Hepatocyte (in vitro differentiated cells): ENCODE data around the gene CYB5R3. TPM values are rescaled to one million over a fixed set of nuclear protein-coding genes. Genes with fewer than 3 reads are reported as not detected.

ENCODE experiments used
- DNase-seq: peaks from one replicate; pipeline ENCODE4 v3.0.0-alpha.2; 2016; ENCODE audit warnings: low spot score
- H2AFZ ChIP-seq: fragments of 200-600 bp; sonication (generic); 2 replicates; pipeline ENCODE4 v1.6.0; 2016; ENCODE audit warnings: antibody characterized with exemption, mild to moderate bottlenecking
- H3K27ac ChIP-seq: fragments of 200-600 bp; sonication (generic); 2 replicates; pipeline ENCODE4 v1.5.1; 2016; ENCODE audit warnings: mild to moderate bottlenecking
- H3K27me3 ChIP-seq: fragments of 200-600 bp; sonication (generic); 2 replicates; pipeline ENCODE4 v1.6.1; 2016
- H3K36me3 ChIP-seq: fragments of 200-600 bp; sonication (generic); replicated peaks from 2 replicates; pipeline ENCODE4 v1.5.1; 2016; ENCODE audit warnings: low read depth; ENCODE audit not compliant: insufficient read depth
- H3K4me1 ChIP-seq: fragments of 200-600 bp; sonication (generic); 2 replicates; pipeline ENCODE4 v1.5.1; 2016; ENCODE audit warnings: mild to moderate bottlenecking, moderate library complexity; ENCODE audit not compliant: insufficient read depth
- H3K4me2 ChIP-seq: fragments of 200-600 bp; sonication (generic); 2 replicates; pipeline ENCODE4 v1.6.0; 2016
- H3K4me3 ChIP-seq: fragments of 200-600 bp; sonication (generic); 2 replicates; pipeline ENCODE4 v1.5.1; 2016; ENCODE audit warnings: mild to moderate bottlenecking
- H3K79me2 ChIP-seq: fragments of 200-600 bp; sonication (generic); 2 replicates; pipeline ENCODE4 v1.6.0; 2017; ENCODE audit warnings: mild to moderate bottlenecking
- H3K9me2 ChIP-seq: fragments of 200-600 bp; sonication (generic); replicated peaks from 2 replicates; pipeline ENCODE4 v1.6.0; 2017; ENCODE audit warnings: mild to moderate bottlenecking; ENCODE audit not compliant: insufficient read depth
- H3K9me3 ChIP-seq: fragments of 200-600 bp; sonication (generic); 2 replicates; pipeline ENCODE4 v1.5.1; 2016; ENCODE audit warnings: low read depth, mild to moderate bottlenecking
- H4K20me1 ChIP-seq: fragments of 200-600 bp; sonication (generic); 2 replicates; pipeline ENCODE4 v1.6.0; 2016; ENCODE audit warnings: mild to moderate bottlenecking; ENCODE audit not compliant: insufficient read depth, poor library complexity, severe bottlenecking
- EZH2 ChIP-seq: fragments of 200-600 bp; sonication (generic); IDR thresholded peaks from 2 replicates; pipeline ENCODE4 v1.6.1; 2016; ENCODE audit warnings: antibody characterized with exemption, mild to moderate bottlenecking, borderline replicate concordance
- EZH2phosphoT487 ChIP-seq: fragments of 200-600 bp; sonication (generic); IDR thresholded peaks from one replicate; pipeline ENCODE4 v1.6.1; 2018; ENCODE audit warnings: antibody characterized with exemption, mild to moderate bottlenecking, low read depth, moderate library complexity; ENCODE audit not compliant: unreplicated experiment, severe bottlenecking
- WGBS: methylation state at CpG from one replicate; pipeline ENCODE4 v1.1.6; 2016; ENCODE audit warnings: low lambda C conversion rate; ENCODE audit errors: missing lambda C conversion rate; 5-methylcytosine and 5-hydroxymethylcytosine counted together
- polyA plus RNA-seq: library from polyadenylated mRNA; unstranded; fragments of >200 nt; fragmentation: Nextera tagmentation; extraction: Ambion mirVana; gene quantifications from 2 replicates; pipeline ENCODE4 v1.2.1, GENCODE V29; 2016
- total RNA-seq: library from RNA; depleted of rRNA; stranded (reverse); fragments of >200 nt; gene quantifications from 2 replicates; pipeline ENCODE4 v1.2.3, GENCODE V29; 2014
- TF ChIP-seq, protein P1 (sequence below): fragments of 200-600 bp; sonication (generic); IDR thresholded peaks from 2 replicates; pipeline ENCODE4 v1.5.1; 2016; ENCODE audit warnings: antibody characterized with exemption, mild to moderate bottlenecking; ENCODE audit not compliant: poor library complexity

CYB5R3 gene
- total and polyA plus RNA-seq, 2 experiments from 2014 or later = 119 to 438 TPM

DNA sequence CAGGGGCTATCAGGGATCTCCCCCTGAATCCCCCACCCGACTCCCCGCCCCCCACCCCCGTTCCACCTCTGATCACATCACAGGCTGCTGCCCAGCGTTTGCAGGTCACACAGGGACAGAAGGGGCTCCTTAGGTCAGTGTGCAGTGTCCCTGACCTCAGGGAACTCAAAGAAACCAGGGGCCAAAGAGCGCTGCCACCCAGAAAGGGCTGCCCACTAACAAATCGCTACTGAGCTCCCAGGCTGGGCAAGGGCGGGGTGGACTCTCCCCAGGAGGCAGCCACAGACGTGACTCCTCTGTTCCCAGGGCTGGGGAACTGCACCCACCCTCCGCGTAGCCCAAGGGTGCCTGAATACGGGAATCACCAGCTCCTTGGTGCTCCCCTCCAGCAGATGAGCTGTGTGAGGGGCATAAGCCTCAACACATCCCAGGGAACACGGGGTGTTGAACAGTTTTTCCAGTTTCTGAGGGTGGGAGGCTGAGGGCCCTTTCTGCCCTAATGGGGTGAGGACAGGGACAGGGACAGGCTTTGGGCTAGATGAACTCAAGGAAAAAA lies 24.6 kb downstream of the CYB5R3 start:
- no peaks in the 10 kb centered on the region for H3K9me3 ChIP-seq
- H3K27ac ChIP-seq = no peak overlapping the region
- no peak overlapping the region for H3K4me3 ChIP-seq
- 97% methylated on average over 9 of the region's 12 CpGs for WGBS
- H3K27me3 ChIP-seq = no peaks in the 10 kb centered on the region
- no peak overlapping the region for H2AFZ ChIP-seq
- H3K9me2 ChIP-seq = no peaks in the 10 kb centered on the region
- DNase-seq = no peak
- no peaks in the 10 kb centered on the region for H3K36me3 ChIP-seq
- no peak overlapping the region for H3K4me2 ChIP-seq
- no peaks in the 10 kb centered on the region for H3K4me1 ChIP-seq
- TF ChIP-seq, protein P1, sequence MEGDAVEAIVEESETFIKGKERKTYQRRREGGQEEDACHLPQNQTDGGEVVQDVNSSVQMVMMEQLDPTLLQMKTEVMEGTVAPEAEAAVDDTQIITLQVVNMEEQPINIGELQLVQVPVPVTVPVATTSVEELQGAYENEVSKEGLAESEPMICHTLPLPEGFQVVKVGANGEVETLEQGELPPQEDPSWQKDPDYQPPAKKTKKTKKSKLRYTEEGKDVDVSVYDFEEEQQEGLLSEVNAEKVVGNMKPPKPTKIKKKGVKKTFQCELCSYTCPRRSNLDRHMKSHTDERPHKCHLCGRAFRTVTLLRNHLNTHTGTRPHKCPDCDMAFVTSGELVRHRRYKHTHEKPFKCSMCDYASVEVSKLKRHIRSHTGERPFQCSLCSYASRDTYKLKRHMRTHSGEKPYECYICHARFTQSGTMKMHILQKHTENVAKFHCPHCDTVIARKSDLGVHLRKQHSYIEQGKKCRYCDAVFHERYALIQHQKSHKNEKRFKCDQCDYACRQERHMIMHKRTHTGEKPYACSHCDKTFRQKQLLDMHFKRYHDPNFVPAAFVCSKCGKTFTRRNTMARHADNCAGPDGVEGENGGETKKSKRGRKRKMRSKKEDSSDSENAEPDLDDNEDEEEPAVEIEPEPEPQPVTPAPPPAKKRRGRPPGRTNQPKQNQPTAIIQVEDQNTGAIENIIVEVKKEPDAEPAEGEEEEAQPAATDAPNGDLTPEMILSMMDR = no peak
- no peak for TF ChIP-seq EZH2phosphoT487
- TF ChIP-seq EZH2 = no peak
- H3K79me2 ChIP-seq = no peaks in the 10 kb centered on the region
- no peaks in the 10 kb centered on the region for H4K20me1 ChIP-seq

DNA sequence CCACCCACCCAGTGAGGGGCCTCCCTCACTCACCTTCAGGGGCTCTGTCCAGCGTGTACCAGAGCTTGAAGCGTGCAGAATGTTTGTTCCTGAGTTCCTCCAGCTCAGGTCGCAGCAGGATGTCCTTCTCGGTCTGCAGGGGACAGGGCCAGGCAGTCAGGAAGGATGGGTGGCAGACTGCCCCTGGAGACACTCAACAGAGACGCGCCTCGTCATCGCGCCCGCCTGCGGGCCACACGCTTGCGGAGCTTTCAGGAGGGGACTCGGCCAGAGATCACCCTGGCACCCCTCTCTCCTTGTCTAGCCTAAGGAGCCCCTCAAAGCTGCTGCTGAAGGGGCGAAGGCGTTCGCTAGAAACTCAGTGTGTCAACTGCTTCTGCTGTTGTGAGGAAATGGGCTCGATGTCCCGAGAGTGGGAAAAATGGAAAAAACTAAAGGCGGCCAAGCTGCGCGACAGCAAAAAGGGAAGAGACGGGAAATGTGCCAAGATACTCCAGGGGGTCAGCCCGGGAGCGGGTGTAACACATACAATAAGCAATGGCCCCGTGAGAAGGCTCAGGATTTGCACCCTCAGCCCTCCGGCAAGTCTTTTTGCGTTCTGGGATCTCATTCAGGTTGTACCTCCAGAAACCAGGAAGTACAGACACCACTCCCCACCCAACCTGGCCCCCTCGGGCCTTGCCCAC lies 25.3 kb downstream of the CYB5R3 start:
- H3K4me1 ChIP-seq = no peaks in the 10 kb centered on the region
- H3K9me3 ChIP-seq = no peaks in the 10 kb centered on the region
- 92% methylated on average over 28 of the region's 29 CpGs for WGBS
- H3K4me2 ChIP-seq = no peak overlapping the region
- no peaks in the 10 kb centered on the region for H3K36me3 ChIP-seq
- TF ChIP-seq EZH2 (no peak), EZH2phosphoT487 (no peak)
- TF ChIP-seq, protein P1 = no peak
- no peaks in the 10 kb centered on the region for H4K20me1 ChIP-seq
- H3K79me2 ChIP-seq = no peaks in the 10 kb centered on the region
- no peak overlapping the region for H2AFZ ChIP-seq
- no peaks in the 10 kb centered on the region for H3K9me2 ChIP-seq
- no peak for DNase-seq
- H3K4me3 ChIP-seq = no peak overlapping the region
- H3K27me3 ChIP-seq = no peaks in the 10 kb centered on the region
- H3K27ac ChIP-seq = no peak overlapping the region

DNA sequence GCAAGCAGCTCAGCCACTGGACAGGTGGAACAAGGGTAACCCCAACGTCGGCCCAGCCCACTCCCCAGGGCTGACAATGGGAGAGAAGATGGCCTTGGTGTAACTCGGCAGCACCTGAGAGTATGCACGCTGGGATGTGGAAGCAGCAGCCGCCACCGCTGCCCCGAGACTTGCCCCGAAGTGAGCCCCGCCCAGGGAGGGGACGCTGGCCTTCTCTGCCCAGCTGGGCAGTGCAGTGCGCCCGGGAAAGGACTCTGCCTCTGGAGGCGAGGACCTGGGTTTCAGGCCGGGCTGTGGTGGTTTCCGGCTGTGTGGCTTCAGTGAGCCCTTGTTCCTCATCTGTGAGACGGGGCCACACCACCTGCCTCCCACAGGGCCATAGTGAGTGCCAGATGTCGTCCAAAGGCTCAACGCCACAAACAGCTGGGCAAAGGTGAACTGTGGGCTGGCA lies 25.9 kb downstream of the CYB5R3 start:
- Histone ChIP-seq H3K9me3 (no peaks in the 10 kb centered on the region), H3K27ac (no peak overlapping the region), H3K9me2 (no peaks in the 10 kb centered on the region), H3K36me3 (no peaks in the 10 kb centered on the region), H3K4me1 (no peaks in the 10 kb centered on the region), H3K4me3 (no peak overlapping the region), H4K20me1 (no peaks in the 10 kb centered on the region), H3K4me2 (no peak overlapping the region), H3K79me2 (no peaks in the 10 kb centered on the region), H2AFZ (no peak overlapping the region), H3K27me3 (no peaks in the 10 kb centered on the region)
- no peak for DNase-seq
- TF ChIP-seq, protein P1 = no peak
- TF ChIP-seq EZH2phosphoT487 (no peak), EZH2 (no peak)
- 91% methylated on average over 18 of the region's 18 CpGs for WGBS
